NCI-H510A (cell line): Measurements from ENCODE around the gene PRR18.

Source experiments
- DNase-seq: peaks from one replicate; lab custom pipeline; 2025; lab: John Stamatoyannopoulos, UW

The PRR18 gene

DNA sequence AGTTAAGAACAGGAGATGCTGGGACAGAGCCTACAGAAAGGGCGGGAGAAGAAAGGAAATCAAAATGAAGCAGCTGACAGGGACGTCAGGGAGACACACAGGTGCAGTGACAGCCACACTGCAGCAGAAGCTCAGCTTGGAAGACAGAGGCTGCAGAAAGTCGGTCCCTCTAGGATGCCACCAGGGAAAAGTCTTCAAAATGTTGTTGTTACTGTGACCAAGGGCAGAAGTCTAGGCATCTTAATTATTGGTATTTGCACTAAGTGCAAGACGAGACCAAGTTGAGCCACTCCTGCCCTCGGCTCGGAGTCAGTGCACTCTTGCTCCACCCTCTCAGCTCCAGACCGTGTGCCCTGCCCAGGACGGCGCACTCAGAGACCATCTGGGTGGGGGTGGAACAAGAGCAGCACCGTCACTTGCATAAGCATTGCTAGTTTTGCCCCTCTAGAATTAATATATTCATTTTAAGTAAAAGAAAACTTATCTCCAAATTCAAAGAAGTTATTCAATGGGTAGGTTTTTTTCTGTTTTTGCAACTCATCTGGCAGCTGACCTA is 2.6 kb downstream of the PRR18 start:
- DNase-seq, result no peak

DNA sequence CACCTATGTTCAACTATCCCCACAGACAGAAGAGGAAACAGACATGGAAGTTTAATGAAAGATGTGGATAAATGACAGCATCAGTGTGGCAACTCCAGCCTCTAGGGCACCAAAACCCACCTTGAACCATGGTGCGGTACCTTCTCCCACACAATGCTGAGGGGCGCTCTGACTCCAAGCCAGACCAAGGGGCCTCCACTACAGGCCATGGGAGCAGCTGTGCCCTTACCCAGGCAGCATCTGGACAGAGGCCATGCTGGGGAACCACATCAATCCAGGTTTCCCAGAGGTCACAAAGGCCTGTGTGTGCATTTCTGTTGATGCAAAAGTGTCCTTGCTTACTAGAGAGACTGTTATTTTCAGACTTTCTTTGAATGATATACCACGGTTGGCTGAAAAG is 4.1 kb downstream of the PRR18 start:
- no peak for DNase-seq

DNA sequence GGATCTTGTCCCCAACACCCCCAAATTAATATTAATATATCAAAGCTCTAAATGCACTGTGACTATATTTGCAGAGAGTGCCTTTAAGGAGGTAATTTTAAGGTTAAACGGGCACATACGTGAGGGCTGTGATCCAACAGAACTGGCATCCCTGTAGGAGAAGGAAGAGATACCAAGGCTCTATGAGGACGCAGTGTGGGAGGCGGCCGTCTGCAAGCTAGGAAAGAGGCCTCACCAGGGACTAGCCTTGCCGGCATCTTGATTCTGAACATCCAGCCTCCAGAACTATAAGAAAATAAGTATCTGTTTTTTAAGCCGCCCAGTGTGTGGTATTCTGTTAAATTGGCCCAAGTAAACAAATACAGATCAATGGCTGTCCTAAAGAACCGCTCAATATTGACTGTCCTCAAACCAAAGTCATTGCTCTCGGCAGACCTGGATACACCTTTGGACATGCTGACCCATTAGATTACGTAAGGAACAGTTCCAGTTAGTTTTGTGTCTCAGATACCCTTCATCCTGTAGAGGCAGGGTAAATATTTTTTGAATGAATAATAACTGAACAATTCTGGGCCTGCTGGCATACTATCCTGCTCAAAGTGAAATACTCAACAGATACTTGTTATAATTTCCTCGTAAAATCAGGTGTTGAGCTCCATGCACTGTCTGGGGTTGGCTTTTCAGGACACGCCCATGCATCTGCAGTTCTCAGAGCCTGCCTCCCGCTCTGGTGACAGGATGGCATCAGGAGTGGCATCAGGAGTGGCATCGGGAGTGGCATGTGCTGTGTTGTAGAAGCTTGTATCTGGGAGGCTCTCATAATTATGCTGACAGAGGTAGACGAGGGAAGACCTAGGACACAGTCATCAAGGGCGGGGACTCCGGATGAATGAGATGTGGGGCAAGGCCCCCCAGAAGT is 6.3 kb downstream of the PRR18 start:
- DNase-seq, result no peak

DNA sequence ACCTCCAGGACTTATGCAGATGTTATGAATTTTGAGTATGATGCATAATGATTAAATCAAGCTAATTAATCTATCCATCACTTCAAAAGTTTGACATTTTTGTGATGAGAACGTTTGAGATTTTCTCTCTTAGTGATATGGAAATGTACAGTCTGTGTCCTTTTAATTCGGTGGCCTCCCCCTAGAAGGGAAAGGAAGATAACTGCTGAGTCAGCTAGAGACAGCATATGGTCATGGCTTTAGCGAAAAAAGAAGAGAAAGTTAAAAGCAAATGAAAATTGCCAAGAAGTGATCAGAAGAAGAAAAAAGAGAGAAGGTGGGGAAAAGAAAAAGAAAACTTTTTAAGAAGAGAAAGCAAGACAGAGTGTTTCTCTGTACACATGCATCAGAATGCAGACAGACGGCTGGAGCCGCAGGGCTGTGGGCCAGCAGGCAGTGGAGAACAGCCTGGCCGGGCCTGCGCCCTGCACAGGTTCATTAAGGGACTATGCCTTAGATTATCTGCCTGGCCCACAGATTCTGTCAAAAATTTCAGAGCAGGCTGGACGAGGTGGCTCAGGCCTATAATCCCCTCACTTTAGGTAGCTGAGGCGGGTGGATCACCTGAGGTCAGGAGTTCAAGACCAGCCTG is 7.7 kb downstream of the PRR18 start:
- DNase-seq, result no peak

DNA sequence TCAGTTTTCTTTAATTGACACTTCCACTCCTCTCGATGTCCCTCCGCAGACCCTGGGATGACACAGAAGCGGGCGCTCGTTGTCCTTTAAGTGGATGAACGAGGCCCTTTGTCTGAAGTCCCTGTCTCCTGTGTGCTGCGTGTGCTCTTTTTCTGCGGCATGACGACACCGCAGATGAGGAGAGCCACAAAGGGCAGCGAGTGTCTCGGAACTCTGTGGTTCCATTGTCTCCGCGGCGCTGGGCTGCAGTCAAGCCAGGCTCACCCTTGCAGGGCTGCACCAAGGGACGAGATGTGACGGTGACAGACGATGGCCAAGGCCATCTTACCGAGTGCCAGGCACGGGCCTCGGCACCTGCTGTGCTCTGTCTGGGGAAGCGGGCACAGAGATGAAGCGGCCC is 10.6 kb downstream of the PRR18 start:
- no peak for DNase-seq

DNA sequence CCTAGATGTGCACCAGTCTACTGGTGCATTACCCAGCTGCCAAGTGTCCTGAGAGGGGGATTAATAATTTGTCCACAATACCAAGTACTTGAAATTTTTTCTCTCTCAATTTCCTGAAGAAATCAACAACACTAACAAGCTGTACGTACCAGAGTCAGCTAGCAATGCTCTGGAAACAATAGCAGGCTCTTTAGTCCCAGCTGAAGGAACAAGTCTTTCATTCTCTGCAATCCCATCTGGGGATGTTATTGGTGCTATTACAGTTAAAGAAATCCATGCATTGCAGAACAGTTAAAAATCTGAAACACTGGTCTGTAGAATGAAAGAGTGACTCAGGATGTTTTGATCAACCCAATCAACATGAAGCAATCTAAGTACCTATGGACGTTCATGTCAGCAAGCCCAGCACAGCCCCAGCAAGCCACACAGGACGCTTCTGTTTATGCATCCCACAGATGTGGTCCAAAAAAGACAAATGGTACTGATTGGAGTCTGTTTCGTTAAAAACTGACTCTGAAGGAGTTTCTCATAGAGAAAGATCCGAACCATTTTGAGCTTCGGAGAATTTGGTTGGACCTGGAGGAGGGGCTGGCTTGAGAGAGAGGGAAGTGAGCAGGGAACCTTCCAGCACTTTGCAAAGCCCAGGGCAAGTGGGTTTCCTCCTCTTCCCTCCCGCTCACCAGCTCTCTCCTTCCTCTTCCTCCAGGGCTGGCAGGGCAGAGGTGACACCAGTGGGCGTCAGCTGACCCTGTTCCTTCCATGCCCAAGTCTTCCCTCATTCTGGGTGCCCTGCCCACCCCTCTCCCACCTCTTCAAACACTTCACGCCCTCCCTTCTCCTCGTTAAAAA is 11.9 kb downstream of the PRR18 start:
- no peak for DNase-seq

DNA sequence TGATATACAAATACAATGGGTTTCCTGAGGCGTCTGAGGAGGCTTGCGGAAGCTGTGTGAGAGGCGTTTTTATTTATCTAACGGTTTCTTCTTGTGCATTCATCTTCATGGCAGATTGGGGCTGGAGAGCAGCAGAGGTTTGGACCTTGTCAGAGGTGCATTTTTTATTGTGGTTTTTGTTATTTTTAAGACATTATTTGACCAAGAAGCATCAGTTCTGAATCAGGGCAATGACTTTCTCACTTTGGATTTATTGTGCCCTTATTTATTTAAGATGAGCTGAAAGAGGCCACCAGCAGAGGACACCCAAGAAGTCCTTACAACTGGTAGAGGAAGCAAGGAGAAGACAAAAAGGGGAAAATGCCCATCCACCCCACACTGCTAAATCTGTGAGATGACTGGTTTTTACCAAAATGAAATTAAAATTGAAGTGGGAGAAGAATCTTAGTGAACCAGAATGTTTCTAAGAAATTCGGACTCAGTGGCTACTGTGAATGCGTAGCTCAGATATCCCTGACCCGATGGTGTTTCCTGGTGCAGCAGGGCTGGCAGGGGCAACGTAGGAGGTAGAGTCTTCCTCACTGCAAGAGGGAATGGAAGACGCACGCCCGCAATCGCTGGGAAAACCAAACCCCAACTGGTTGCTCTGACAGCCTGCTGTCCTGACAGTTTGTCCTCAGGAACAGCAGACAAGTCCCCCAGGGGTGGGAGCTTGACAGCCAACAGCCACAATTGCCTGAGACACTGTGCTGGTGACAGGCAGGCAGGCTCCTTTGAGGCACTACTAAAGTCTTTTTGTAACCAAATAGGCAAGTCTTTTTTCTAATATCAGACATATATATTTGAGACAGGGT is 14.2 kb downstream of the PRR18 start:
- DNase-seq, result no peak

DNA sequence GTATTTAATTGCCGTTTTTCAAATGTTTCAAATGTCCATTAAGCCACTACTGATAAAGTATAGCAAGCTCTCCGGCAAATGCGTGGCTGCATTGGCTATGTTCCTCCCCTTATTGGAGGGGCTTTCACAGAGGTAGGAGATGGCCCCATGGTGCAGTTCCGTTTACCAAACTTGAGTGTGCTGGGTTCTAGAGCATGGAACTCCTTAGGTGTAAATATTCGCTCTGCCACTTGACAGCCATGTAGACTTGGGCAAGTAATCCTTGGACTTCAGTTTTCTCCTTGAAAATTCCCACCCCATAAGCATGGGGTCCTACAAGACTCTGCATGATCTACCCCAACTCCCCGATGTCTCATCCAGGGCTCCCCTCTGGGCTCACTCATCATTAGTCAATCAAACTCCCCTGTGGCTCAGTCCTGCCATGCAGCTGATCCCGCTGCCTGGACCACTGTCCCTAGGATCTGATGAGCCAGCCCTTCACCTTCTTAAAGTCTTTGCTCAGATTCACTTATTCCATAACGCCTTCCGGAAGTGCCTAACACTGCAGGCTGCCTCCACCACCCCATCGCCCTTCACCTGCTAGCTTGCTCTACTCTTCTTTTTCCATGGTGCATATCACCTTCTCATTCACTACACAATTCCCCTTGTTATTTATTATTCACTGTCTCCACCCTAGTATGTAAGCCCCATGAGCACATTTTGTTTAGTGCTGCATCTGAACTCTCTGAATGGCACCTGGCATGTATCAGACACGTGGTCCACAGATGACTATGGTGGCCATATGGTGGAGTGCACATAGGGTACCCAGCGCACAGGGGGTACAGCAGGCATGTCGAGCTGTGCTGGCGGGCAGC is 18.8 kb downstream of the PRR18 start:
- no peak for DNase-seq

DNA sequence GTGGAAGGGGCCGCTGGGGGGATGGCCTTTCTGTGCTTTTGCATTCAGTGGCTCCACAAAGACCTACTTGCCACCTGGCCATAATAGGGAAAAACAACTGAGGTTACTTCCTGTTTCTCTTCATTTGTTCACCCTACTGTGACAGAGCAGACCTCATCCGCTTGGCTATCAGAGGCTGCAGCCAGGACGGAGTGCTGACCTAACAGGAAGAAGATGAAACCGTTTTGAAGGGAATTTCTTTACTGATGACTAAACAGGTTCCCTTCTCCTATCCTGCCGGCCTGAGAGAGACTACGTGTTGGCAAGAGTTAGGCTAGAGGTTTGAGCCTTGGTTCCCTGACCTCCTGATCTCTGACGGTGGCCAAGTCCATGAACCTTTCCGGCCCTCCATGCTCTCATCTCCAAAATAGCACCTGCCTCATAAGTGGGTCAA is 21.3 kb downstream of the PRR18 start:
- DNase-seq, result no peak

DNA sequence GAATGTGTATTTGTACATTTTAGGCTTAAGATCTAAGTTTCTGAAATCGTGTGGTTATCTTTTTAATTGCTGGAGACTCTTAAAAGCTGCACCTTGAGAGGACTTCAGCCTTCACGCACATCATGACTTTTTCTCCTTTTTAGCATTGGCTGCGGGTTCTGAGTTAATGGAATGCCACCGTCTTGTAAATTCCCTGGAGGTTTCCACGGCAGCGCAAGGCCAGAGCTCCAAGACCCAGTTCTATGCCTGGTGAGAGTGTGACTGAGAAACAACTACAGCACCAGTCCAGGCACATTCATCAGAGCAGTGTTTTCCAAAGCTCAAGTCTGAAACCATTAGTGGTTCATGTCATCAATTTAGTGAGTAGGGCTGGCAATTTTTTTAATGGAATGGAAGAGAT is 23.0 kb downstream of the PRR18 start:
- no peak for DNase-seq

DNA sequence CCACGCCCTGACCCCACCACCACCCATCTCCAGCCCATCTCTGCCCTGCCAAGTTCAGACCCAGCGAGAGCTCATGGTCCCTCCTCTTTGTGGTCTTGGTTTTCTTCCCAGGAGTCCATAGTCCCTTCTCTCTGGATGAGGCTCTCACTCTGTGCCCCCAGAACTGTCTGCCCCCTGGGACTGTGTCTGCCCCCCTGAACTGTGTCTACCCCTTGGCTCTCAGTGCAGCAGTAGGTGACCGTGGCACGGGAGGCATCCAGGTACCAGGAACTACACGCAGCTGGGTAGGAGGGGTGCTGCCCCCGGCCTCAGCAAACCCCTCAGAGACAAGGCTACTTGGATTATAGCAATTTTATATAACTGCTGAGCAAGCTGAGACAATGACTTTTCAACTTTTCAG is 23.6 kb downstream of the PRR18 start:
- no peak for DNase-seq

DNA sequence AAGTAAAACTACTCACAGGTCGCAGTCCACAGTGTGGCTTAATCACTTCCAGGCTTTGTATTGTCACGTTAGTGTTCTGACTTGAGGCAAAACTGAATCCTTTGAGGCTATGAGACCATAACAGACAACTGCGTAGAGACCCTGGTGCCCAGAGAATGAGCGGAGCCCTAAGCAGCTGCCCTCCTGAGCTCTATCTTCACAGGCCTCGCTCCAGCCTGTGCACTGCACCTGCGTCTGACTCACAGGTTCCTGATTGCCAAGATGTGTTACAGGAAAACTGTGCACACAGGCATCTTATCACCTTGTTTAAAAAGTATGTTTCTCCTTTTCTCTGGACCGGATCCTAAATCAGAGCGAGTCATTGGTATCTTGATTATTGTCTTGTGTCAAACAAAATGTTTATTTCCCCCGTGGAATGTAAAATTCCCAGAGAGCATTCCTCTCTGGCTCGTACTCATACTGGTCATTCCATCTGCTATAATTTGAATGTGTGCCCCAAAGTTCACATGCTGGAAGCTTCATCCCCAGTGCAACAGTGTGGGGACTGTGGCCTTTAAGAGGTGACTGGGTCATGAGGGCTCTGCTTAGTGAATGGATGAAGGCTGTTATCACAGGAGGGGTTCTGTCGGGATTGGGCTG is 25.7 kb downstream of the PRR18 start:
- no peak for DNase-seq

DNA sequence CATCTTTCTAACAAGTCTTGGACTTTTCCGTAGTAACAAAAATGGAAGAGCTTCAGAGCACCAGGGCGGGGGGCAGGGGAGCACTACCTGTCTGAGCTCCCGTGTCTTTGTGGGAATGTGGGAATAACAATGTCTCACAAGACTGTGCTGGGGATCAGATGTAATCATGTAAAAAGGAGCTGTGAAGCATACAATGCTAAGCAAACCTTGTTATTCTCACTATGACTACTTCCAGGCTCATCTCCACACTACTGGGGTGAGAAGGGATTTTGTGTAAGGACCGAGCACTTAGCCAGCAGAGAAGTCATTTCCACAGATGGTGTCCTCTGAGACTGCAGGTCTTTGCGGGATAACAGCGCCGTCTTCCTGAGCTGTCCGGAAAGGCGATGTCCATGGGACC is 27.1 kb downstream of the PRR18 start:
- no peak for DNase-seq

DNA sequence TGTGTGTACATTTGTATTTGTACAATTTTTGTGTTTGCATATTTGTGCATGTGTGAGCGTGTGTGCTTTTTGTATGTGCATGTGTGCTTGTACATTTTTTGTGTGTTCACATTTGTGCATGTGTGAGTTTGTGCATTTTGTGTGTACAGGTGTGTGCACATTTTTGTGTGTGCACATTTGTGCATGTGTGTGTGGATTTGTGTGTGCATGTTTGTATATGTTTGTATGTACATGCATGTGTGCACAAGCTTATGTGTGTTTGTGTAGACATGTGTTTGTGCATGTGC is 28.9 kb downstream of the PRR18 start:
- no peak for DNase-seq

DNA sequence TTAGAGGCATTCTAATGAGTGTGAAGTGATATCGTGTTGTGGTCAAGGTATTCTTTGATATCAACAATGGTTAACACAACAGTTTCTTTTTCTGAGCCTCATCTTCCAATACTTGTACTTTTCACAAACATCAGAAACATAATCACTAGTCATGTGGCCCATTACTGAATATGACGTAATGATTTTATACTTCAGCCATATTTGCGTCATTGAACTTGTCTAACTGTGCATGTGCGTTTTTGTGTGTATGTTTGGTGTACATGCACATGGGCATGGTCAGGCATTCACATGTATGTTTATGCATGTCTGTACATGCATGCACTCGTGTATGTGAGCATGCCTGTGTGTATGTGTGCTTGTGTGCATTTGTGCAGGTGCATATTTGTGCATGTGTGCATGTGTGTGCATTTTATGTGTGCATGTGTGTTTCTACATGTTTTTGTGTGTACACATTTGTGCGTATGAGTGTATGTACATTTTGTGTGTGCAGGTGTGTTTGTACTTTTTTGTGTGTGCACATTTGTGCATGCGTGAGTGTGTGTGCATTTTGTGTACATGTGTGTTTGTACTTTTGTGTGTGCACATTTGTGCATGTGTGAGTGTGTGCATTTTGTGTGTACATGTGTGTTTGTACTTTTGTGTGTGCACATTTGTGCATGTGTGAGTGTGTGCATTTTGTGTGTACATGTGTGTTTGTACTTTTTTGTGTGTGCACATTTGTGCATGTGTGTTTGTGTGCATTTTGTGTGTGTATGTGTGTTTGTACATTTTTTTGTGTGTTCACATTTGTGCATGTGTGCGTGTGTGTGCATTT is 29.4 kb downstream of the PRR18 start:
- DNase-seq, result no peak

DNA sequence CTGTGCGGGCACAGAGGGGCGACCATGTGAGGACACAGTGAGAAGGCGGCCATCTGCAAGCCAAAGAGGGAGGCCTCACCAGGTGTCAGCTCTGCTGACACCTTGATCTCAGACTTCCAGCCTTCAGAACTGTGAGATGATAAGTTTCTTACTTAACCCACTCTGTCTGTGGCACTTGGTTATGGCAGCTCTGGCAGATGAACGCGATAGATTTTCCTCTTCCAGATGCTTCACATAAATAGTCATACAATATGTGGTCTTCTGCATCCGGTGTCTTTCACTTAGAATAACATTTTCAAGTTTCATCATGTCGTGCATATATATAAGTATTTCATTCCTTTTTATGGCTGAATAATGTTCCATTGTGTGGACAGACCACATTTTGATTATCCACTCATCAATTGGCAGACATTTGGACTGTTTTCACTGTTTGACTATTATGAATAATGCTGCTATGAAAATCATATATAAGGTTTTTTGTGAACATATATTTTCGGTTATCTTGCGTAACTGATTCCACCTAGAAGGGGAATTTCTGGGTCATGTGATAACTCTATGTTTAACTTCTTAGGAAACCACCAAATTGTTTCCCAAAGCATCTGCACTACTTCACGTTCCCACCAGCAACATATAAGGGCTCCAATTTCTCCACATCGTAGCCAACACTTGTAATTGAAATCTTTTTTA is 30.2 kb downstream of the PRR18 start:
- no peak for DNase-seq

DNA sequence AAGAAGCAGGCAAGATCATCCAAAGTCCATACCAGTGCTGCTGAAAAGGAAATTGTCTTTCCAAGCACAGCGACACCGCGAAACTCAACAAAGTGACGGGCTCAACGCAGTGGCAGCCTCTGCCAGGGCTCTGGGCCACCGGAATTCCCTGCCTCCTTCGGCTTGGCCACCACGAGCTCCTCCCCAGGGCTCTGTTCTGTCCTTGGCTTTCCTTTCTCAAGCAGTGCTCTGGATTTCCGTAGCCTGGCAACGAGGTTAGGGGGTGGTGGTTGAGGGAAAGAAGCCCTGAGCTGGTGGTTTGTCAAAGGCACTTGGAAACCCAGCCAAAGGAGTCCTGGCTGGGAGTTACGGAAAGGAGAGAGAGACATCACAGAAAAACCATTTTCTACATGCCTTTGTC is 31.2 kb downstream of the PRR18 start:
- no peak for DNase-seq

DNA sequence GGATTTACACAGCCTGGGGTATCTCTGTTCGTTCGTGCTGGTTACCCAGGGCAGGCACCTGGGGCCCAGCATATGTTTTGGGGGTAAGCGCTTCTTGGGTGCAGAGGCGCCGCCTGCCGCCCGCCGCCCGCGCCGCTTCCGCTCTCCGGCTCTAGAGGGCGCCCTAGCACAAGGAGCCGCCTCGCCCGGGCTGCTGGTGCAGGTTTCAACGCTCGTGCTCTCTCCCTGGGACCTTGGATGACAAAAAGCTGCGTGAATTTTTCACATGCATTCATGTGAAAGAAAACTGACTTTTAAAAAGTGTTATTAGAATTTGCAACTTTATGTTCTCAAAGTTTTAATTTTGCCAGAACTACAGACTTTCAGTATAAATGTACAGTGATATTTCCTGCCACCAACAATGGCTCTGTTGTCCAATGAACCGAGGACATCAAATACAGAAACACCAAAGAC is 32.5 kb downstream of the PRR18 start:
- no peak for DNase-seq
